H9 (cell line): ENCODE results near the gene CD84. TPM values are rescaled to one million over a fixed set of nuclear protein-coding genes. Genes with fewer than 3 reads are reported as not detected.

Source experiments
- DNase-seq: peaks from one replicate; pipeline ENCODE4 v3.0.0-alpha.2; 2017
- H2AFZ ChIP-seq: one replicate; pipeline ENCODE4 v1.6.1; 2013; ENCODE audit warnings: mild to moderate bottlenecking, low read length, control low read depth, moderate library complexity
- H2AK5ac ChIP-seq: 2 replicates; pipeline ENCODE4 v1.6.1; 2013; ENCODE audit warnings: low read length, control low read depth, mixed read lengths; ENCODE audit not compliant: insufficient read length
- H2BK120ac ChIP-seq: one replicate; pipeline ENCODE4 v1.6.1; 2013; ENCODE audit warnings: low read depth, mild to moderate bottlenecking, low read length, control low read depth, inconsistent platforms; ENCODE audit not compliant: poor library complexity, severe bottlenecking
- H2BK12ac ChIP-seq: 2 replicates; pipeline ENCODE4 v1.6.1; 2013; ENCODE audit warnings: low read length, control low read depth, mixed read lengths, low read depth; ENCODE audit not compliant: insufficient read length
- H2BK15ac ChIP-seq: 2 replicates; pipeline ENCODE4 v1.6.1; 2013; ENCODE audit warnings: low read depth, low read length, control low read depth
- H2BK20ac ChIP-seq: one replicate; pipeline ENCODE4 v1.6.1; 2013; ENCODE audit warnings: low read depth, mild to moderate bottlenecking, low read length, control low read depth, inconsistent platforms; ENCODE audit not compliant: poor library complexity, severe bottlenecking
- H2BK5ac ChIP-seq: 2 replicates; pipeline ENCODE4 v1.6.1; 2013; ENCODE audit warnings: low read length, control low read depth, mixed read lengths; ENCODE audit not compliant: insufficient read length
- H3K14ac ChIP-seq: 2 replicates; pipeline ENCODE4 v1.6.1; 2013; ENCODE audit warnings: low read length, control low read depth; ENCODE audit not compliant: insufficient read depth
- H3K18ac ChIP-seq: 2 replicates; pipeline ENCODE4 v1.6.1; 2013; ENCODE audit warnings: low read depth, mild to moderate bottlenecking, mixed read lengths, low read length, control low read depth; ENCODE audit not compliant: insufficient read length
- H3K23ac ChIP-seq: 2 replicates; pipeline ENCODE4 v1.6.1; 2013; ENCODE audit warnings: low read length, control low read depth, mixed read lengths, low read depth; ENCODE audit not compliant: insufficient read length
- H3K23me2 ChIP-seq: 2 replicates; pipeline ENCODE4 v1.6.1; 2013; ENCODE audit warnings: low read depth, mild to moderate bottlenecking, mixed read lengths, low read length, control low read depth; ENCODE audit not compliant: insufficient read length, poor library complexity, severe bottlenecking
- H3K27ac ChIP-seq: 2 replicates; pipeline ENCODE4 v1.5.1; 2013; ENCODE audit warnings: low read length, control low read depth, mixed read lengths, low read depth; ENCODE audit not compliant: insufficient read length
- H3K27me3 ChIP-seq: 2 replicates; pipeline ENCODE4 v1.6.1; 2013; ENCODE audit warnings: low read length, control low read depth, inconsistent platforms; ENCODE audit not compliant: insufficient read depth
- H3K4ac ChIP-seq: 2 replicates; pipeline ENCODE4 v1.6.1; 2013; ENCODE audit warnings: low read depth, mild to moderate bottlenecking, control low read depth, inconsistent platforms, low read length, moderate library complexity
- H3K4me1 ChIP-seq: 2 replicates; pipeline ENCODE4 v1.6.1; 2013; ENCODE audit warnings: low read length, control low read depth, inconsistent platforms; ENCODE audit not compliant: insufficient read depth
- H3K4me2 ChIP-seq: 2 replicates; pipeline ENCODE4 v1.6.1; 2013; ENCODE audit warnings: low read length, control low read depth, mixed read lengths; ENCODE audit not compliant: insufficient read length, insufficient read depth
- H3K56ac ChIP-seq: 2 replicates; pipeline ENCODE4 v1.6.1; 2013; ENCODE audit warnings: low read depth, mild to moderate bottlenecking, mixed read lengths, low read length, control low read depth; ENCODE audit not compliant: insufficient read length
- H3K79me1 ChIP-seq: 2 replicates; pipeline ENCODE4 v1.6.1; 2013; ENCODE audit warnings: low read depth, mild to moderate bottlenecking, moderate library complexity, low read length, control low read depth, inconsistent platforms; ENCODE audit not compliant: insufficient read depth, poor library complexity, severe bottlenecking
- H3K79me2 ChIP-seq: 2 replicates; pipeline ENCODE4 v1.6.1; 2013; ENCODE audit warnings: low read length, control low read depth, inconsistent platforms; ENCODE audit not compliant: insufficient read depth
- H3K9ac ChIP-seq: 2 replicates; pipeline ENCODE4 v1.6.1; 2013; ENCODE audit warnings: low read length, control low read depth, mixed read lengths; ENCODE audit not compliant: insufficient read length; ENCODE audit errors: extremely low read depth
- H3K9me3 ChIP-seq: one replicate; pipeline ENCODE4 v1.6.1; 2013; ENCODE audit warnings: low read depth, low read length, inconsistent platforms; ENCODE audit not compliant: control insufficient read depth
- H3T11ph ChIP-seq: one replicate; pipeline ENCODE4 v1.6.1; 2013; ENCODE audit warnings: mild to moderate bottlenecking, low read length, control low read depth, inconsistent platforms
- H4K20me1 ChIP-seq: one replicate; pipeline ENCODE4 v1.6.1; 2013; ENCODE audit not compliant: control insufficient read depth, insufficient read length, insufficient read depth
- H4K5ac ChIP-seq: 2 replicates; pipeline ENCODE4 v1.6.1; 2013; ENCODE audit warnings: low read depth, mild to moderate bottlenecking, mixed read lengths, low read length, control low read depth; ENCODE audit not compliant: insufficient read length
- H4K8ac ChIP-seq: replicated peaks from 2 replicates; pipeline ENCODE4 v1.6.1; 2013; ENCODE audit warnings: low read length, control low read depth, mixed read lengths, low read depth; ENCODE audit not compliant: insufficient read length
- H4K91ac ChIP-seq: 2 replicates; pipeline ENCODE4 v1.6.1; 2013; ENCODE audit warnings: low read depth, mild to moderate bottlenecking, moderate library complexity, mixed read lengths, low read length, control low read depth; ENCODE audit not compliant: insufficient read length
- H3K27ac Mint-ChIP-seq, 3 experiments: 2 replicates in 2 of 3; 3 replicates in 1 of 3; pipeline ENCODE4 v1.8.0; 2020 to 2021; ENCODE audit warnings: mixed read lengths in 3 of 3, mild to moderate bottlenecking in 1 of 3, moderate library complexity in 1 of 3
- H3K27me3 Mint-ChIP-seq: 2 replicates; pipeline ENCODE4 v1.8.0; 2021; ENCODE audit warnings: low read depth, mild to moderate bottlenecking, moderate library complexity, mixed read lengths
- H3K36me3 Mint-ChIP-seq, 3 experiments: 2 replicates in 2 of 3; 3 replicates in 1 of 3; pipeline ENCODE4 v1.8.0; 2020 to 2021; ENCODE audit warnings: low read depth in 3 of 3, mixed read lengths in 3 of 3; ENCODE audit not compliant: insufficient read depth in 1 of 3
- H3K4me1 Mint-ChIP-seq, 2 experiments: 2 replicates each; pipeline ENCODE4 v1.8.0; 2020; ENCODE audit warnings: mixed read lengths in 2 of 2
- H3K4me3 Mint-ChIP-seq, 2 experiments: 2 replicates in 1 of 2; 3 replicates in 1 of 2; pipeline ENCODE4 v1.8.0; 2020 to 2021; ENCODE audit warnings: mild to moderate bottlenecking in 2 of 2, mixed read lengths in 2 of 2, moderate library complexity in 1 of 2
- H3K9me3 Mint-ChIP-seq, 2 experiments: 2 replicates in 1 of 2; 3 replicates in 1 of 2; pipeline ENCODE4 v1.8.0; 2020; ENCODE audit warnings: mild to moderate bottlenecking in 2 of 2, mixed read lengths in 2 of 2, moderate library complexity in 1 of 2
- WGBS: extraction: QIAGEN DNeasy Blood & Tissue Kit; methylation state at CpG from one replicate; pipeline ENCODE4 v1.1.7; 2013; ENCODE audit warnings: missing lambda C conversion rate, low lambda C conversion rate, mixed read lengths; ENCODE audit not compliant: insufficient read length; ENCODE audit errors: extremely low coverage; 5-methylcytosine and 5-hydroxymethylcytosine counted together
- total RNA-seq: library from RNA; stranded (reverse); gene quantifications from 2 replicates; pipeline ENCODE4 v1.2.1, GENCODE V29; 2021
- TF ChIP-seq, protein P1 (sequence below): fragments of 200-600 bp; sonication (generic); conservative IDR thresholded peaks from 3 replicates; pipeline ENCODE4 v1.8.0; 2021; ENCODE audit warnings: antibody characterized with exemption, mild to moderate bottlenecking

Gene CD84
- total RNA-seq, 1 experiment from 2014 or later: not detected

DNA sequence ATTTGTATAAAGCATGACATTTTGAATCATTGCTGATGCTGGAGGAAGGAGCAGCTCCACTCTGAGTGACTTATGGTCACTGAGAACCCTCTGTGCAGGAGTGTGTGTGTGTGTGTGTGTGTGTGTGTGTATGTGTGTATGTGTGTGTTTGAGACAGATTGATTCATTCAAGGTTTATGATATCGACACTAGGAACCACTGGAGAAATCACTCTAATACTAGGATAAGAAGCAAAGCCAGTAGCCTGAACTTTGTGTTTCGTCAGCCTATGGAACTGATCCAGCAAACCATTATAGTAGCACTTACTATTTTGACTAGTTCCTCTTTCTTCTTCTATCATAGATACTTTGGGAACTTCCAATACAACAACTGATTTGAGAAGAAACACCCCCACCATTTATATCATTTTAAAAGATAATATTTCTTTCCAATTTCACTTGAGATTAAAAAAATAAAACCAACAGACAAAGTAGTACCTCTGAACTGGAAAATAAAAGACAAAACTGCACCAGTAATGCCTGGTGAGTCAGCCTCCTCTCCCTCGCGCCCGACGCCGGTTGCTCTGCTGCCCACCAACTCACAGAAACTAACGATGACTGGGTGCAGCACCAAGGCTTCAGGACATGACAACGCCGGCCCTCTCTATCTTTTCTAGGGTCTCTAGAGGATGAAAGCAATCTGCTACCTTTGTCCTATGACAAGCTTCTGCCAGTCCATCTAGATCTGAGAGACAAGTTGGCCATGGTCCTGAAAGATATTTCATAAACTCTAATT, 46.6 kb upstream of the CD84 start:
- Histone ChIP-seq H4K20me1 (no peaks in the 10 kb centered on the region), H2BK15ac (no peak overlapping the region), H2BK120ac (no peak overlapping the region), H3T11ph (no peak overlapping the region), H2AFZ (no peak overlapping the region), H3K18ac (no peak overlapping the region), H3K79me2 (no peaks in the 10 kb centered on the region), H3K27ac (no peak overlapping the region), H3K4me2 (no peak overlapping the region), H3K23me2 (no peaks in the 10 kb centered on the region), H2AK5ac (no peak overlapping the region), H3K27me3 (no peaks in the 10 kb centered on the region), H2BK5ac (no peak overlapping the region), H4K5ac (no peak overlapping the region), H3K14ac (no peak overlapping the region), H4K91ac (no peak overlapping the region), H3K4ac (no peak overlapping the region), H3K9ac (no peak overlapping the region), H2BK12ac (no peak overlapping the region), H2BK20ac (no peak overlapping the region), H3K56ac (no peak overlapping the region), H3K79me1 (no peaks in the 10 kb centered on the region), H4K8ac (no peak overlapping the region), H3K23ac (no peak overlapping the region), H3K9me3 (no peaks in the 10 kb centered on the region), H3K4me1 (no peaks in the 10 kb centered on the region)
- no peak overlapping the region for H3K27ac Mint-ChIP-seq
- H3K9me3 Mint-ChIP-seq: no peaks in the 10 kb centered on the region
- H3K27me3 Mint-ChIP-seq: no peaks in the 10 kb centered on the region
- H3K4me1 Mint-ChIP-seq: 0 out of 4 replicates have a peak, but pooled peaks cover 0 to 4% of the 10 kb centered on the region in 2 experiments
- TF ChIP-seq, protein P1, sequence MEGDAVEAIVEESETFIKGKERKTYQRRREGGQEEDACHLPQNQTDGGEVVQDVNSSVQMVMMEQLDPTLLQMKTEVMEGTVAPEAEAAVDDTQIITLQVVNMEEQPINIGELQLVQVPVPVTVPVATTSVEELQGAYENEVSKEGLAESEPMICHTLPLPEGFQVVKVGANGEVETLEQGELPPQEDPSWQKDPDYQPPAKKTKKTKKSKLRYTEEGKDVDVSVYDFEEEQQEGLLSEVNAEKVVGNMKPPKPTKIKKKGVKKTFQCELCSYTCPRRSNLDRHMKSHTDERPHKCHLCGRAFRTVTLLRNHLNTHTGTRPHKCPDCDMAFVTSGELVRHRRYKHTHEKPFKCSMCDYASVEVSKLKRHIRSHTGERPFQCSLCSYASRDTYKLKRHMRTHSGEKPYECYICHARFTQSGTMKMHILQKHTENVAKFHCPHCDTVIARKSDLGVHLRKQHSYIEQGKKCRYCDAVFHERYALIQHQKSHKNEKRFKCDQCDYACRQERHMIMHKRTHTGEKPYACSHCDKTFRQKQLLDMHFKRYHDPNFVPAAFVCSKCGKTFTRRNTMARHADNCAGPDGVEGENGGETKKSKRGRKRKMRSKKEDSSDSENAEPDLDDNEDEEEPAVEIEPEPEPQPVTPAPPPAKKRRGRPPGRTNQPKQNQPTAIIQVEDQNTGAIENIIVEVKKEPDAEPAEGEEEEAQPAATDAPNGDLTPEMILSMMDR: no peak
- DNase-seq: no peak
- WGBS: no CpG with 5 or more reads among the region's 10 CpGs
- H3K4me3 Mint-ChIP-seq: no peak overlapping the region
- H3K36me3 Mint-ChIP-seq: no peaks in the 10 kb centered on the region
